HepG2 (cell line): Measurements from ENCODE around the gene FAM187B. TPM values are rescaled to one million over a fixed set of nuclear protein-coding genes. Genes with fewer than 3 reads are reported as not detected.

Experiments used
- ATAC-seq: fragments of 200-7000 bp; cut with Tn5 transposase; 3 replicates; pipeline ENCODE4 v1.9.1; 2020; ENCODE audit warnings: mild to moderate bottlenecking, moderate library complexity
- BruUV-seq: library from RNA; stranded (reverse); fragments of 400-500 nt; replicated peaks from 2 replicates; lab custom pipeline; 2021; lab: Mats Ljungman, UMichigan
- CTCF ChIA-PET: fragments of 300-600 bp; formaldehyde crosslinking; extraction: SDS; loops from one replicate; lab custom pipeline; 2021; ENCODE audit warnings: low total read pairs, inconsistent platforms, low intra/inter-chr PET ratio; lab: Yijun Ruan, JAX
- POLR2A ChIA-PET: fragments of 350-600 bp; sonication (Branson Sonifier 250); formaldehyde crosslinking; loops from one replicate; lab custom pipeline; 2020; ENCODE audit warnings: antibody characterized with exemption, inconsistent platforms; lab: Yijun Ruan, JAX
- DNase-seq: peaks from one replicate; pipeline ENCODE4 v3.0.0-alpha.2; 2015; ENCODE audit warnings: low spot score
- FAIRE-seq: peaks from 3 replicates; lab custom pipeline; 2011; peaks lifted over from hg19 to GRCh38; lab: Jason Lieb, UNC
- H2AFZ ChIP-seq: one replicate; pipeline ENCODE4 v1.6.1; 2011; ENCODE audit warnings: low read length, inconsistent platforms
- H3K27ac ChIP-seq: fragments of 300-600 bp; 3 replicates; pipeline ENCODE4 v1.8.0; 2011; ENCODE audit warnings: mixed run types, mild to moderate bottlenecking, mixed read lengths, low read length, inconsistent platforms; ENCODE audit not compliant: insufficient read depth; ENCODE audit errors: extremely low read length
- H3K27me3 ChIP-seq, 2 experiments: fragments of 200-600 bp in 1 of 2; 2 replicates in 1 of 2; 3 replicates in 1 of 2; pipeline versions ENCODE4 v1.6.0 to v1.8.0; 2011; ENCODE audit warnings: low read length in 2 of 2, mild to moderate bottlenecking in 2 of 2, moderate library complexity in 2 of 2, inconsistent platforms in 1 of 2; ENCODE audit not compliant: insufficient read depth in 2 of 2, control insufficient read depth in 1 of 2
- H3K36me3 ChIP-seq, 2 experiments: fragments of 200-600 bp in 1 of 2; replicated peaks in 1 of 2; 2 replicates in 1 of 2; 3 replicates in 1 of 2; pipeline versions ENCODE4 v1.5.1 to v1.8.0; 2011; ENCODE audit warnings: low read length in 2 of 2, inconsistent platforms in 1 of 2; ENCODE audit not compliant: insufficient read depth in 2 of 2, control insufficient read depth in 1 of 2
- H3K4me1 ChIP-seq: 2 replicates; pipeline ENCODE4 v1.5.1; 2012; ENCODE audit warnings: low read length, inconsistent platforms; ENCODE audit not compliant: insufficient read depth
- H3K4me2 ChIP-seq: 2 replicates; pipeline ENCODE4 v1.6.0; 2011; ENCODE audit warnings: low read depth, low read length, inconsistent platforms
- H3K4me3 ChIP-seq, 3 experiments: fragments of 200-600 bp in 1 of 3; sonication (generic), shearing (Covaris generic) in 1 of 3; replicated peaks in 1 of 3; 2 replicates each; pipeline ENCODE4 v1.5.1; 2011 to 2016; ENCODE audit warnings: low read length in 3 of 3, inconsistent platforms in 2 of 3, low read depth in 2 of 3, mild to moderate bottlenecking in 2 of 3, control low read depth in 1 of 3, mixed read lengths in 1 of 3; ENCODE audit not compliant: insufficient read depth in 1 of 3
- H3K79me2 ChIP-seq: one replicate; pipeline ENCODE4 v1.6.1; 2011; ENCODE audit warnings: low read length, inconsistent platforms; ENCODE audit not compliant: insufficient read depth
- H3K9ac ChIP-seq: 2 replicates; pipeline ENCODE4 v1.6.0; 2011; ENCODE audit warnings: mild to moderate bottlenecking, low read depth, low read length, inconsistent platforms; ENCODE audit not compliant: insufficient read depth
- H3K9me3 ChIP-seq: 2 replicates; pipeline ENCODE4 v1.5.1; 2012; ENCODE audit warnings: mild to moderate bottlenecking, low read length
- H4K20me1 ChIP-seq: 2 replicates; pipeline ENCODE4 v1.6.0; 2011; ENCODE audit warnings: inconsistent platforms, mild to moderate bottlenecking, low read length, moderate library complexity; ENCODE audit not compliant: insufficient read depth
- AKAP8 ChIP-seq: sonication (generic); formaldehyde crosslinking; IDR thresholded peaks from 2 replicates; pipeline ENCODE4 v1.5.1; 2020; ENCODE audit warnings: mild to moderate bottlenecking, missing genetic modification reagents
- ARNT2 ChIP-seq: sonication (generic); formaldehyde crosslinking; IDR thresholded peaks from 2 replicates; pipeline ENCODE4 v1.8.0; 2022; ENCODE audit warnings: mild to moderate bottlenecking, low read depth, missing genetic modification reagents, moderate library complexity
- E2F1 ChIP-seq: sonication (generic); formaldehyde crosslinking; IDR thresholded peaks from 2 replicates; pipeline ENCODE4 v1.5.0; 2020; ENCODE audit warnings: missing genetic modification reagents
- KDM2A ChIP-seq: sonication (generic); formaldehyde crosslinking; IDR thresholded peaks from 2 replicates; pipeline ENCODE4 v1.4.0; 2020; ENCODE audit warnings: low read depth, missing genetic modification reagents, borderline replicate concordance
- MXD3 ChIP-seq: IDR thresholded peaks from 2 replicates; pipeline ENCODE4 v1.6.1; 2016; ENCODE audit warnings: mild to moderate bottlenecking, missing biosample characterization, missing genetic modification reagents
- NONO ChIP-seq, 2 experiments: fragments of 450-650 bp in 1 of 2; sonication (generic) in 1 of 2; formaldehyde crosslinking in 1 of 2; IDR thresholded peaks in 1 of 2; conservative IDR thresholded peaks in 1 of 2; 2 replicates each; pipeline versions ENCODE4 v1.6.1 to v1.8.0; 2017 to 2022; ENCODE audit warnings: mild to moderate bottlenecking in 1 of 2, missing genetic modification reagents in 1 of 2, moderate library complexity in 1 of 2
- PAF1 ChIP-seq: IDR thresholded peaks from 2 replicates; pipeline ENCODE4 v1.6.1; 2016; ENCODE audit warnings: missing genetic modification reagents, missing compliant biosample characterization
- POLR2A ChIP-seq, 2 experiments: IDR thresholded peaks; 2 replicates each; pipeline ENCODE4 v1.6.1; 2011; ENCODE audit warnings: low read depth in 2 of 2, low read length in 2 of 2, mild to moderate bottlenecking in 1 of 2, moderate library complexity in 1 of 2; ENCODE audit not compliant: insufficient read depth in 1 of 2
- POLR2G ChIP-seq: fragments of 200-400 bp; formaldehyde crosslinking; IDR thresholded peaks from 2 replicates; pipeline ENCODE4 v1.6.1; 2018; ENCODE audit warnings: mild to moderate bottlenecking, low read depth, low read length, moderate library complexity
- PRMT3 ChIP-seq: sonication (generic); formaldehyde crosslinking; IDR thresholded peaks from 2 replicates; pipeline ENCODE4 v1.8.1; 2022; ENCODE audit warnings: low read depth, mild to moderate bottlenecking, moderate library complexity, missing genetic modification reagents, borderline replicate concordance
- RBFOX2 ChIP-seq: fragments of 200-400 bp; formaldehyde crosslinking; IDR thresholded peaks from 2 replicates; pipeline ENCODE4 v1.6.1; 2017; ENCODE audit warnings: low read depth, mild to moderate bottlenecking, low read length
- RNF2 ChIP-seq: fragments of 450-650 bp; conservative IDR thresholded peaks from 2 replicates; pipeline ENCODE4 v1.6.1; 2016; ENCODE audit warnings: low read depth
- SSRP1 ChIP-seq: IDR thresholded peaks from 2 replicates; pipeline ENCODE4 v1.6.1; 2016; ENCODE audit warnings: control low read depth
- TFE3 ChIP-seq: IDR thresholded peaks from 2 replicates; pipeline ENCODE4 v1.6.1; 2016
- THYN1 ChIP-seq: sonication (generic); formaldehyde crosslinking; IDR thresholded peaks from 2 replicates; pipeline ENCODE4 v1.8.1; 2023; ENCODE audit warnings: low read depth, mild to moderate bottlenecking, moderate library complexity, missing genetic modification reagents, borderline replicate concordance
- ZFP36L1 ChIP-seq: sonication (generic); formaldehyde crosslinking; IDR thresholded peaks from 2 replicates; pipeline ENCODE4 v1.8.0; 2022; ENCODE audit warnings: mild to moderate bottlenecking, missing genetic modification reagents, moderate library complexity
- ZIK1 ChIP-seq: sonication (generic); formaldehyde crosslinking; IDR thresholded peaks from 2 replicates; pipeline ENCODE4 v1.5.0; 2020; ENCODE audit warnings: mild to moderate bottlenecking, low read depth, missing genetic modification reagents, borderline replicate concordance
- ZNF781 ChIP-seq: sonication (generic); formaldehyde crosslinking; IDR thresholded peaks from 2 replicates; pipeline ENCODE4 v1.5.1; 2020; ENCODE audit warnings: borderline replicate concordance, mild to moderate bottlenecking, missing genetic modification reagents; ENCODE audit errors: not compliant biosample characterization
- WGBS: methylation state at CpG from one replicate; pipeline ENCODE4 v1.1.6; 2017; ENCODE audit warnings: low lambda C conversion rate; 5-methylcytosine and 5-hydroxymethylcytosine counted together
- in situ Hi-C: cut with HindIII; loops from 2 replicates; pipeline ENCODE4 v1.10.0; 2017; ENCODE audit warnings: low pct_unique_long_range_greater_than_20kb; ENCODE audit not compliant: extremely low pct_ligation_motif_present
- intact Hi-C: fragments of 100-400 bp; cut with micrococcal nuclease; formaldehyde crosslinking; loops from one replicate; pipeline ENCODE4 v1.10.0; 2022; ENCODE audit not compliant: unreplicated experiment
- polyA plus RNA-seq, 8 experiments: library from polyadenylated mRNA; depleted of rRNA in 3 of 8; stranded (reverse) in 7 of 8; unstranded in 1 of 8; fragments of >200 nt; fragmentation: Illumina TruSeq in 4 of 8; extraction: Trizol in 4 of 8; gene quantifications; 2 replicates each; pipeline versions ENCODE4 v1.2.1 to v1.2.3, GENCODE V29; 2011 to 2016; ENCODE audit warnings: low read depth in 4 of 8, missing spikeins in 1 of 8, mixed read lengths in 1 of 8; ENCODE audit not compliant: insufficient read depth in 1 of 8
- total RNA-seq, 5 experiments: library from RNA; depleted of rRNA; stranded (reverse); fragments of >200 nt; fragmentation: Illumina TruSeq; extraction: Trizol; gene quantifications; 2 replicates each; pipeline ENCODE4 v1.2.3, GENCODE V29; 2016; ENCODE audit warnings: low read depth in 1 of 5

The FAM187B gene
- total and polyA plus RNA-seq, 2 of the 13 experiments (the other 11 are each of a cell fraction or from before 2014, with no cell fraction given) = not detected

- TF ChIP-seq THYN1 (CRISPR knock-in tag) = no peak
- TF ChIP-seq PRMT3 = no peak
- TF ChIP-seq RNF2 = no peak
- TF ChIP-seq ARNT2 (CRISPR knock-in tag) = no peak
These were observed 36.8 kb upstream of the FAM187B start (continued) for GRCh38 chr19:35265126-35265899.

GRCh38 chr19:35264268-35265125 lies 36.0 kb upstream of the FAM187B start:
- 100% methylated on average over 7 of the region's 7 CpGs for WGBS
- Histone ChIP-seq H3K36me3 (peaks cover 14 to 47% of the 10 kb centered on the region in 2 experiments; a peak in 4 of 5 replicates), H3K27ac (no peak overlapping the region), H3K27me3 (no peaks in the 10 kb centered on the region), H3K4me1 (peaks cover 9% of the 10 kb centered on the region; the same call in 1 of the 2 replicates), H3K4me2 (no peak overlapping the region), H3K9me3 (no peaks in the 10 kb centered on the region), H3K9ac (no peak overlapping the region), H3K4me3 (no peak overlapping the region), H2AFZ (no peak overlapping the region), H4K20me1 (no peaks in the 10 kb centered on the region), H3K79me2 (peaks cover 11% of the 10 kb centered on the region)
- FAIRE-seq (no peak), ATAC-seq (no peak), DNase-seq (no peak)
- intact Hi-C loops = loop anchor here (5.0 kb wide), 1 partner anchor 193 kb away; no protein-coding TSS in a partner anchor
- no TSS peak for BruUV-seq
- in situ Hi-C loops = no loop called here
- CTCF ChIA-PET = no interaction called here
- POLR2A ChIA-PET = interaction anchor here (1.2 to 3.2 kb wide), 2 partner anchors 11 to 15 kb away, joined by 3 to 19 read pairs; no protein-coding TSS in a partner anchor
- TF ChIP-seq POLR2G = peak; percentile 46
- TF ChIP-seq E2F1 = no peak
- no peak for TF ChIP-seq TFE3 (CRISPR knock-in tag)
- peak; percentile 15; the same call in 1 of the 2 replicates for TF ChIP-seq AKAP8 (CRISPR knock-in tag)
- TF ChIP-seq ZNF781 = peak; percentile 38
- TF ChIP-seq MXD3 (CRISPR knock-in tag) = no peak
- TF ChIP-seq SSRP1 = 0 out of 2 replicates have a peak, but pooled peaks have one; percentile 5
- no peak for TF ChIP-seq ZFP36L1 (CRISPR knock-in tag)
- peak; percentile 21 to 61; a peak in 3 of 4 replicates for TF ChIP-seq POLR2A (IDR thresholded peaks at IDR 0.05; ENCODE audit: insufficient read depth in 1 of 2, low read depth in 2 of 2, low read length in 2 of 2)
- no peak for TF ChIP-seq NONO (IDR thresholded peaks at IDR 0.05)
- TF ChIP-seq NONO (CRISPR knock-in tag; conservative IDR thresholded peaks at IDR 0.05) = 0 out of 2 replicates have a peak, but pooled peaks have one; percentile 1
- TF ChIP-seq RBFOX2 = peak; percentile 50; the same call in 1 of the 2 replicates
- TF ChIP-seq PAF1 (CRISPR knock-in tag) = peak; percentile 60; the same call in 1 of the 2 replicates
- TF ChIP-seq KDM2A (CRISPR knock-in tag) = peak; percentile 25; the same call in 1 of the 2 replicates
- TF ChIP-seq ZIK1 (CRISPR knock-in tag) = no peak
